ENCODE data around the gene UACA.
"Not testable (repeated sequence)": the region's sequence is repeated elsewhere in the genome, so short reads cannot be mapped to it uniquely, and the experiment has no call there.

Gene UACA

GRCh38 chr15:70750203-70750869 lies 13.0 kb downstream of the UACA start:
- H3K27me3 Mint-ChIP-seq: peaks cover 14% of the 10 kb centered on the region
- no peak overlapping the region for H3K27ac Mint-ChIP-seq
- H3K4me1 Mint-ChIP-seq: peaks cover 17% of the 10 kb centered on the region
- no peak for DNase-seq
- H3K9me3 Mint-ChIP-seq: no peaks in the 10 kb centered on the region
- no peak overlapping the region for H3K4me3 Mint-ChIP-seq
- no peaks in the 10 kb centered on the region for H3K36me3 Mint-ChIP-seq
- CTCF ChIA-PET: no interaction called here

- Mint-ChIP-seq H3K9me3 (no peaks in the 10 kb centered on the region), H3K27ac (no peak overlapping the region), H3K36me3 (no peaks in the 10 kb centered on the region), H3K4me3 (no peak overlapping the region), H3K4me1 (peaks cover 17% of the 10 kb centered on the region), H3K27me3 (peaks cover 14% of the 10 kb centered on the region)
- CTCF ChIA-PET: no interaction called here
- DNase-seq: no peak
Observed at GRCh38 chr15:70748281-70748747, 15.0 kb downstream of the UACA start.

- peaks cover 20% of the 10 kb centered on the region for H3K27me3 Mint-ChIP-seq
- H3K9me3 Mint-ChIP-seq, H3K4me3 Mint-ChIP-seq, H3K36me3 Mint-ChIP-seq, H3K4me1 Mint-ChIP-seq, CTCF ChIA-PET, H3K27ac Mint-ChIP-seq, DNase-seq: not testable (repeated sequence)
Observed at GRCh38 chr15:70746598-70746997, 16.8 kb downstream of the UACA start.

GRCh38 chr15:70742928-70743327 lies 20.4 kb downstream of the UACA start:
- no peaks in the 10 kb centered on the region for H3K4me1 Mint-ChIP-seq
- no peak overlapping the region for H3K27ac Mint-ChIP-seq
- no peaks in the 10 kb centered on the region for H3K36me3 Mint-ChIP-seq
- CTCF ChIA-PET: interaction anchor here (1.3 kb wide), 1 partner anchor 69 kb away, joined by 3 read pairs; no protein-coding TSS in a partner anchor
- no peaks in the 10 kb centered on the region for H3K9me3 Mint-ChIP-seq
- H3K4me3 Mint-ChIP-seq: no peak overlapping the region
- peaks cover 23% of the 10 kb centered on the region for H3K27me3 Mint-ChIP-seq
- no peak for DNase-seq

- Mint-ChIP-seq H3K4me3 (no peak overlapping the region), H3K27me3 (peaks cover 17% of the 10 kb centered on the region), H3K4me1 (no peaks in the 10 kb centered on the region), H3K27ac (no peak overlapping the region), H3K36me3 (no peaks in the 10 kb centered on the region), H3K9me3 (no peaks in the 10 kb centered on the region)
- no peak for DNase-seq
- CTCF ChIA-PET: no interaction called here
Observed at GRCh38 chr15:70741677-70742293, 21.6 kb downstream of the UACA start.

- no peak overlapping the region for H3K4me3 Mint-ChIP-seq
- no peaks in the 10 kb centered on the region for H3K9me3 Mint-ChIP-seq
- no peak overlapping the region for H3K27ac Mint-ChIP-seq
- DNase-seq: no peak
- H3K27me3 Mint-ChIP-seq: peaks cover 13% of the 10 kb centered on the region
- no peaks in the 10 kb centered on the region for H3K4me1 Mint-ChIP-seq
- no peaks in the 10 kb centered on the region for H3K36me3 Mint-ChIP-seq
- CTCF ChIA-PET: no interaction called here
Observed at GRCh38 chr15:70741107-70741531, 22.2 kb downstream of the UACA start.

- CTCF ChIA-PET: not testable (repeated sequence)
Observed at GRCh38 chr15:70735040-70735439, 28.3 kb downstream of the UACA start.

GRCh38 chr15:70729164-70729563 lies 34.2 kb downstream of the UACA start:
- Mint-ChIP-seq H3K27me3 (peaks cover 13% of the 10 kb centered on the region), H3K27ac (no peak overlapping the region), H3K4me3 (no peak overlapping the region), H3K4me1 (no peaks in the 10 kb centered on the region), H3K9me3 (no peaks in the 10 kb centered on the region), H3K36me3 (no peaks in the 10 kb centered on the region)
- CTCF ChIA-PET: no interaction called here
- no peak for DNase-seq

More at GRCh38 chr15:70735040-70735439, 28.3 kb downstream of the UACA start:
- H3K27me3 Mint-ChIP-seq, H3K4me1 Mint-ChIP-seq, DNase-seq, H3K4me3 Mint-ChIP-seq, H3K36me3 Mint-ChIP-seq, H3K9me3 Mint-ChIP-seq, H3K27ac Mint-ChIP-seq: not testable (repeated sequence)

- no peaks in the 10 kb centered on the region for H3K4me1 Mint-ChIP-seq
Observed at GRCh38 chr15:70726753-70727152, 36.6 kb downstream of the UACA start.

GRCh38 chr15:70723927-70724326 lies 39.4 kb downstream of the UACA start:
- CTCF ChIA-PET: interaction anchor here (2.7 kb wide), 1 partner anchor 43 kb away, joined by 53 read pairs; no protein-coding TSS in a partner anchor
- Mint-ChIP-seq H3K27me3 (peaks cover 16% of the 10 kb centered on the region), H3K4me3 (no peak overlapping the region), H3K4me1 (no peaks in the 10 kb centered on the region), H3K9me3 (no peaks in the 10 kb centered on the region), H3K36me3 (no peaks in the 10 kb centered on the region), H3K27ac (no peak overlapping the region)
- DNase-seq: no peak

More at GRCh38 chr15:70726753-70727152, 36.6 kb downstream of the UACA start:
- CTCF ChIA-PET: interaction anchor here (0.7 to 1.7 kb wide), 4 partner anchors 9 to 47 kb away, joined by 3 to 7 read pairs (median 3); no protein-coding TSS in a partner anchor
- Mint-ChIP-seq H3K27ac (no peak overlapping the region), H3K9me3 (no peaks in the 10 kb centered on the region), H3K36me3 (no peaks in the 10 kb centered on the region), H3K4me3 (no peak overlapping the region), H3K27me3 (peaks cover 16% of the 10 kb centered on the region)
- DNase-seq: no peak

- no peak overlapping the region for H3K4me3 Mint-ChIP-seq
- peaks cover 16% of the 10 kb centered on the region for H3K27me3 Mint-ChIP-seq
- no peaks in the 10 kb centered on the region for H3K4me1 Mint-ChIP-seq
- no peaks in the 10 kb centered on the region for H3K36me3 Mint-ChIP-seq
- no peaks in the 10 kb centered on the region for H3K9me3 Mint-ChIP-seq
- CTCF ChIA-PET: interaction anchor here (0.6 to 2.7 kb wide), 16 partner anchors 9 to 1246 kb away, joined by 3 to 53 read pairs (median 5); no protein-coding TSS in a partner anchor
- no peak for DNase-seq
- no peak overlapping the region for H3K27ac Mint-ChIP-seq
Observed at GRCh38 chr15:70723122-70723422, 40.3 kb downstream of the UACA start.

- no peak overlapping the region for H3K27ac Mint-ChIP-seq
- H3K36me3 Mint-ChIP-seq: no peaks in the 10 kb centered on the region
- peaks cover 12% of the 10 kb centered on the region for H3K27me3 Mint-ChIP-seq
- no peaks in the 10 kb centered on the region for H3K9me3 Mint-ChIP-seq
- no peaks in the 10 kb centered on the region for H3K4me1 Mint-ChIP-seq
- CTCF ChIA-PET: interaction anchor here (0.6 to 2.7 kb wide), 21 partner anchors 9 to 1246 kb away, joined by 3 to 53 read pairs (median 4); no protein-coding TSS in a partner anchor
- DNase-seq: no peak
- no peak overlapping the region for H3K4me3 Mint-ChIP-seq
Observed at GRCh38 chr15:70722266-70723121, 40.9 kb downstream of the UACA start.

- no peaks in the 10 kb centered on the region for H3K4me1 Mint-ChIP-seq
- no peak overlapping the region for H3K27ac Mint-ChIP-seq
Observed at GRCh38 chr15:70720228-70721016, 42.9 kb downstream of the UACA start.

More at GRCh38 chr15:70720228-70721016, 42.9 kb downstream of the UACA start:
- CTCF ChIA-PET: interaction anchor here (0.6 kb wide), 1 partner anchor 89 kb away, joined by 3 read pairs; no protein-coding TSS in a partner anchor
- DNase-seq: no peak
- Mint-ChIP-seq H3K9me3 (no peaks in the 10 kb centered on the region), H3K4me3 (no peak overlapping the region), H3K36me3 (no peaks in the 10 kb centered on the region), H3K27me3 (peaks cover 8% of the 10 kb centered on the region)
